K562 (cell line): ENCODE measurements around the gene ACVR1C. TPM values are rescaled to one million over a fixed set of nuclear protein-coding genes. Genes with fewer than 3 reads are reported as not detected.

Source experiments
- ATAC-seq: fragments of 200-7000 bp; cut with Tn5 transposase; 3 replicates; pipeline ENCODE4 v1.9.1; 2020; ENCODE audit warnings: moderate library complexity
- BruUV-seq: library from RNA; stranded (reverse); fragments of 400-500 nt; replicated peaks from 2 replicates; lab custom pipeline; 2021; lab: Mats Ljungman, UMichigan
- CTCF ChIA-PET: fragments of 300-600 bp; formaldehyde crosslinking; extraction: SDS; loops from one replicate; lab custom pipeline; 2021; ENCODE audit warnings: low intra/inter-chr PET ratio; lab: Yijun Ruan, JAX
- POLR2A ChIA-PET: fragments of 300-600, 350-650 bp; sonication (Branson Sonifier 250); formaldehyde crosslinking; extraction: SDS; loops from one replicate; lab custom pipeline; 2021; ENCODE audit warnings: antibody characterized with exemption, inconsistent platforms; lab: Yijun Ruan, JAX
- DNase-seq, 4 experiments: peaks; one replicate each; pipeline versions ENCODE4 v3.0.0 to v3.0.0-alpha.2; 2011 to 2018; ENCODE audit warnings: low spot score in 3 of 4, mixed read lengths in 3 of 4; ENCODE audit errors: extremely low read depth in 1 of 4
- FAIRE-seq: peaks from 2 replicates; lab custom pipeline; 2011; peaks lifted over from hg19 to GRCh38; lab: Jason Lieb, UNC
- H2AFZ ChIP-seq: 2 replicates; pipeline ENCODE4 v1.6.0; 2011; ENCODE audit warnings: low read depth, low read length, control low read depth, inconsistent platforms
- H3K27ac ChIP-seq: fragments of 200-600 bp; 3 replicates; pipeline ENCODE4 v1.8.0; 2011; ENCODE audit warnings: low read depth, mild to moderate bottlenecking, control low read depth, inconsistent platforms, low read length, moderate library complexity, mixed read lengths; ENCODE audit errors: extremely low read depth
- H3K27me3 ChIP-seq, 2 experiments: fragments of 300-600 bp in 1 of 2; 2 replicates in 1 of 2; 3 replicates in 1 of 2; pipeline versions ENCODE4 v1.6.0 to v1.8.0; 2011; ENCODE audit warnings: inconsistent platforms in 2 of 2, low read length in 2 of 2, mild to moderate bottlenecking in 1 of 2, mixed read lengths in 1 of 2, moderate library complexity in 1 of 2; ENCODE audit not compliant: control insufficient read depth in 2 of 2, insufficient read depth in 2 of 2
- H3K36me3 ChIP-seq: fragments of 300-600 bp; 3 replicates; pipeline ENCODE4 v1.8.0; 2011; ENCODE audit warnings: mild to moderate bottlenecking, low read length, inconsistent platforms; ENCODE audit not compliant: control insufficient read depth, insufficient read depth
- H3K4me1 ChIP-seq, 2 experiments: fragments of 200-600 bp in 1 of 2; replicated peaks in 1 of 2; 2 replicates in 1 of 2; 3 replicates in 1 of 2; pipeline versions ENCODE4 v1.5.1 to v1.8.0; 2011; ENCODE audit warnings: inconsistent platforms in 2 of 2, low read length in 2 of 2, mild to moderate bottlenecking in 1 of 2, mixed read lengths in 1 of 2, moderate library complexity in 1 of 2; ENCODE audit not compliant: control insufficient read depth in 2 of 2, insufficient read depth in 2 of 2
- H3K4me2 ChIP-seq: 2 replicates; pipeline ENCODE4 v1.6.1; 2011; ENCODE audit warnings: low read length, control low read depth, inconsistent platforms, mixed read lengths; ENCODE audit not compliant: insufficient read depth
- H3K4me3 ChIP-seq: fragments of 200-600 bp; sonication (generic), shearing (Covaris generic); 2 replicates; pipeline ENCODE4 v1.5.1; 2016; ENCODE audit warnings: control low read depth, inconsistent platforms
- H3K79me2 ChIP-seq: fragments of 200-600 bp; 3 replicates; pipeline ENCODE4 v1.8.0; 2011; ENCODE audit warnings: low read length, inconsistent platforms; ENCODE audit not compliant: control insufficient read depth, insufficient read depth
- H3K9ac ChIP-seq, 2 experiments: 2 replicates each; pipeline versions ENCODE4 v1.6.0 to v1.6.1; 2011; ENCODE audit warnings: low read depth in 2 of 2, low read length in 2 of 2, control low read depth in 1 of 2, inconsistent platforms in 1 of 2, mild to moderate bottlenecking in 1 of 2, mixed read lengths in 1 of 2; ENCODE audit not compliant: insufficient read depth in 1 of 2
- H3K9me1 ChIP-seq: one replicate; pipeline ENCODE4 v1.6.0; 2011; ENCODE audit warnings: inconsistent platforms, mild to moderate bottlenecking, low read length, moderate library complexity; ENCODE audit not compliant: control insufficient read depth, insufficient read depth
- H3K9me3 ChIP-seq: replicated peaks from 2 replicates; pipeline ENCODE4 v1.5.1; 2011; ENCODE audit warnings: low read depth, low read length, inconsistent platforms; ENCODE audit not compliant: control insufficient read depth, insufficient read depth
- H4K20me1 ChIP-seq: replicated peaks from 2 replicates; pipeline ENCODE4 v1.6.1; 2011; ENCODE audit warnings: low read length, inconsistent platforms, mixed read lengths; ENCODE audit not compliant: control insufficient read depth, insufficient read depth
- ARID1B ChIP-seq: fragments of 450-650 bp; IDR thresholded peaks from 2 replicates; pipeline ENCODE4 v1.6.1; 2016; ENCODE audit warnings: antibody characterized with exemption, mild to moderate bottlenecking, inconsistent platforms
- HDAC6 ChIP-seq: IDR thresholded peaks from 2 replicates; pipeline ENCODE4 v1.6.1; 2012; ENCODE audit warnings: low read depth, mild to moderate bottlenecking, control low read depth, inconsistent platforms, low read length, moderate library complexity
- KDM1A ChIP-seq, 2 experiments: fragments of 450-650 bp; IDR thresholded peaks; 2 replicates each; pipeline ENCODE4 v1.6.1; 2016; ENCODE audit warnings: mild to moderate bottlenecking in 2 of 2
- PRDM10 ChIP-seq: fragments of 450-650 bp; IDR thresholded peaks from 2 replicates; pipeline ENCODE4 v1.6.1; 2018; ENCODE audit not compliant: partially characterized antibody
- PREB ChIP-seq: sonication (generic); formaldehyde crosslinking; IDR thresholded peaks from 2 replicates; pipeline ENCODE4 v1.8.1; 2023; ENCODE audit warnings: mild to moderate bottlenecking, missing genetic modification reagents
- RAD51 ChIP-seq: fragments of 450-650 bp; IDR thresholded peaks from 2 replicates; pipeline ENCODE4 v1.7.1; 2016; ENCODE audit warnings: low read depth, mild to moderate bottlenecking, borderline replicate concordance
- RBM25 ChIP-seq: fragments of 200-400 bp; formaldehyde crosslinking; IDR thresholded peaks from 2 replicates; pipeline ENCODE4 v1.6.1; 2018; ENCODE audit warnings: low read length, low read depth, moderate library complexity; ENCODE audit not compliant: severe bottlenecking
- in situ Hi-C: fragments of 300-500 bp; cut with MboI; formaldehyde crosslinking; loops from 4 replicates; pipeline ENCODE4 v1.15.0; 2018; ENCODE audit warnings: inconsistent platforms, mixed read lengths
- intact Hi-C: fragments of 100-400 bp; cut with micrococcal nuclease; formaldehyde crosslinking; loops from 2 replicates; pipeline ENCODE4 v1.14.2; 2022
- polyA plus RNA-seq, 8 experiments: library from polyadenylated mRNA; depleted of rRNA in 4 of 8; stranded (reverse) in 5 of 8; unstranded in 3 of 8; fragments of >200 nt; fragmentation: Nextera tagmentation in 2 of 8; fragmentation: Illumina TruSeq in 1 of 8; extraction: Ambion mirVana in 2 of 8; extraction: Trizol in 1 of 8; gene quantifications; 2 replicates each; pipeline versions ENCODE4 v1.2.1 to v1.2.3, GENCODE V29; 2011 to 2014; ENCODE audit warnings: inconsistent platforms in 1 of 8, missing spikeins in 1 of 8
- total RNA-seq, 7 experiments: library from RNA; depleted of rRNA in 6 of 7; stranded (reverse); fragments of >200 nt in 6 of 7; fragmentation: Illumina TruSeq in 2 of 7; extraction: Trizol in 2 of 7; gene quantifications; 2 replicates each; pipeline versions ENCODE4 v1.2.1 to v1.2.3, GENCODE V29; 2011 to 2021; ENCODE audit warnings: low replicate concordance in 1 of 7

ACVR1C gene
- total and polyA plus RNA-seq, 9 of the 15 experiments (the other 6 are each of a cell fraction or from before 2014, with no cell fraction given) = 0.05 to 0.58 (median 0.28) TPM

GRCh38 chr2:157479081-157480027 is 149.3 kb downstream of the ACVR1C start (continued):
- TF ChIP-seq PRDM10 (peak; percentile 72), RAD51 (peak; percentile 47)

DNA sequence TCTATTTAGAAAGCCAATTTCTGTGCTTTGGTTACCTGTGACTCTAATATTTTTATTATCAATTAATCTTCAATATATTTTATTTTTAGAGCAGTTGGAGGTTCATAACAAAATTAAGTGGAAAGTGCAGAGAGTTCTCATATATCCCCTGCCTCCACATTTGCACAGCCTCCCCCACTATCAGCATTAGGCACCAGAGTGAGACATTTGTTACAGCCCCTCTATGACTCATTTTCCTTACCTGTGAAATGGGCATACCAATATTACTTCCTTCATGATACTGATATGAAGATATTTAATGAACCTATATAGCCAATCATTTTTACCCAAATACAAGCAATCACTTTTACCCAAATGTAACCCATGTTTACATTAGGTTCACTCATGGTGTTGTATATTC is 150.7 kb downstream of the ACVR1C start:
- H2AFZ ChIP-seq = no peak overlapping the region
- H3K27me3 ChIP-seq = no peaks in the 10 kb centered on the region; a peak in 1 of 5 replicates
- H3K9me3 ChIP-seq = no peaks in the 10 kb centered on the region
- H3K9me1 ChIP-seq = no peaks in the 10 kb centered on the region
- no peak overlapping the region for H3K9ac ChIP-seq
- intact Hi-C loops (loop anchor here (5.0 kb wide), 1 partner anchor 151 kb away; the partner anchor contains the start of gene ERMN), in situ Hi-C loops (loop anchor here (25.0 kb wide), 1 partner anchor 1259 kb away; no protein-coding TSS in a partner anchor)
- DNase-seq (no peak), FAIRE-seq (no peak), ATAC-seq (no peak)
- BruUV-seq = no TSS peak
- no peak overlapping the region for H3K27ac ChIP-seq
- no peak overlapping the region for H3K4me2 ChIP-seq
- POLR2A ChIA-PET = no interaction called here
- peak; percentile 48 for TF ChIP-seq RBM25
- TF ChIP-seq HDAC6 = no peak
- no peak for TF ChIP-seq PREB (CRISPR knock-in tag)
- 0 out of 4 replicates have a peak, but pooled peaks of 1 of the 2 experiments have one; percentile 16 for TF ChIP-seq KDM1A (IDR thresholded peaks at IDR 0.05)
- TF ChIP-seq ARID1B = no peak
- no peaks in the 10 kb centered on the region for H3K36me3 ChIP-seq
- H3K79me2 ChIP-seq = no peaks in the 10 kb centered on the region
- H4K20me1 ChIP-seq = no peaks in the 10 kb centered on the region
- CTCF ChIA-PET = no interaction called here
- H3K4me1 ChIP-seq = peaks cover 0 to 22% of the 10 kb centered on the region in 2 experiments; a peak in 3 of 5 replicates
- H3K4me3 ChIP-seq = no peak overlapping the region
